Endothelial cell of umbilical vein (primary cell): Measurements from ENCODE around the gene CFAP45.

ENCODE experiments used
- POLR2A ChIP-seq: IDR thresholded peaks from 2 replicates; pipeline ENCODE4 v1.6.1; 2012; ENCODE audit warnings: low read depth, mild to moderate bottlenecking, control low read depth, low read length
- POLR2AphosphoS5 ChIP-seq: IDR thresholded peaks from 2 replicates; pipeline ENCODE4 v1.6.1; 2012; ENCODE audit warnings: low read depth, mild to moderate bottlenecking, control low read depth, low read length, moderate library complexity; ENCODE audit not compliant: insufficient read depth

- TF ChIP-seq POLR2A = no peak
- no peak for TF ChIP-seq POLR2AphosphoS5
These were observed 74.4 kb downstream of the CFAP45 start for GRCh38 chr1:159825564-159825963.
